Thyroid gland (tissue), 4 donors: ENCODE results near the gene STUB1. TPM values are rescaled to one million over a fixed set of nuclear protein-coding genes. Genes with fewer than 3 reads are reported as not detected.
A peak's percentile ranks its signal among the peaks of the same experiment; 100 is the strongest.

Experiments
- DNase-seq, 2 donors: peaks; one replicate each; pipeline ENCODE4 v3.0.0-alpha.2; 2019
- H3K27ac ChIP-seq, 3 donors: fragments of 200-600 bp; sonication (generic); 1 replicate in 2 of 3; 2 replicates in 1 of 3; pipeline ENCODE4 v1.5.1; 2016 to 2019; ENCODE audit warnings: mild to moderate bottlenecking in 1 of 3, moderate library complexity in 1 of 3
- H3K27me3 ChIP-seq: fragments of 200-600 bp; sonication (generic); one replicate; pipeline ENCODE4 v1.5.1; 2019
- H3K36me3 ChIP-seq, 2 donors: fragments of 200-600 bp; sonication (generic); one replicate each; pipeline ENCODE4 v1.5.1; 2016 to 2019
- H3K4me1 ChIP-seq, 2 donors: fragments of 200-600 bp; sonication (generic); one replicate each; pipeline ENCODE4 v1.5.1; 2017 to 2019
- H3K4me3 ChIP-seq, 3 donors: fragments of 200-600 bp; sonication (generic); replicated peaks in 1 of 3; 1 replicate in 2 of 3; 2 replicates in 1 of 3; pipeline ENCODE4 v1.5.1; 2016; ENCODE audit warnings: mild to moderate bottlenecking in 1 of 3
- H3K9me3 ChIP-seq: fragments of 200-600 bp; sonication (generic); one replicate; pipeline ENCODE4 v1.5.1; 2017
- POLR2A ChIP-seq, 2 donors: fragments of 450-650 bp; IDR thresholded peaks; one replicate each; pipeline ENCODE4 v1.6.1; 2017; ENCODE audit warnings: antibody characterized with exemption in 2 of 2, mild to moderate bottlenecking in 2 of 2, moderate library complexity in 1 of 2
- WGBS, 2 donors: methylation state at CpG; one replicate each; pipeline ENCODE4 v1.1.5; 2017; 5-methylcytosine and 5-hydroxymethylcytosine counted together
- intact Hi-C: fragments of 100-400 bp; cut with DNase I; formaldehyde crosslinking; loops from one replicate; pipeline ENCODE4 v1.15.1; 2023
- total RNA-seq, 4 donors: library from RNA; depleted of rRNA; stranded (reverse); fragments of >200 nt; gene quantifications; one replicate each; pipeline ENCODE4 v1.2.3, GENCODE V29; 2016
- TF ChIP-seq, protein P1 (sequence below), 6 experiments: fragments of 200-600 bp in 3 of 6; fragments of 450-650 bp in 3 of 6; sonication (generic) in 3 of 6; IDR thresholded peaks; one replicate each; pipeline ENCODE4 v1.5.1; 2016 to 2019; ENCODE audit warnings: antibody characterized with exemption in 6 of 6, mild to moderate bottlenecking in 2 of 6, inconsistent platforms in 1 of 6, moderate library complexity in 1 of 6

STUB1 gene
- total RNA-seq: 100 to 1,000 TPM; 134 to 206 (median 162) TPM

- intact Hi-C loops: no loop called here
These were observed at the start of gene STUB1 for GRCh38 chr16:679814-680624. Gene STUB1, plus strand, starts transcription at chr16:680410. Its CDS starts 116 bp downstream, at chr16:680526.

DNA sequence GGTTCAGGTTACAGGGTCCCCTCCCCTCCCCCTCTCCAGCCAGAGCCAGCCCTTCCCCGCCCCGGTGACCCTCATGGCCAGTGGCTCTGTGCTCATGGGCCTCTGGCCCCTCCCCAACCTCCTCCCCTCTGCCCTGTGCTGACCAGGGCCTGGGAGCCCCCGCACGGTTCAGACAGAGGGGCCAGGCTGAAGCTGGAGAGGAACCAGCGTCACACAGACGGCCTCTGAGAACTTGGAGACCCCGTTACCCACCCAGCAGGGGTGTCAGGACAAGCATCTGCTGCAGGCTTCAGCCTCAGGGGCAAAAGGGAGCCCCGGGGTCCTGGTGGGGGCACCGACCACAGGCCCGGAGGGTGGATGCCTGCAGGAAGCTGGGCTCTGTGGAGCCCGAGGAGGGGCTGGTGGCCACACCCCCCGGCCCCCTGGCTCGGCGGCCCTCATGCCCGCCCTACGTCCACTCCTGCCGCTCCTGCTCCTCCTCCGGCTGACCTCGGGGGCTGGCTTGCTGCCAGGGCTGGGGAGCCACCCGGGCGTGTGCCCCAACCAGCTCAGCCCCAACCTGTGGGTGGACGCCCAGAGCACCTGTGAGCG is 49.3 kb upstream of the STUB1 start, which contains the start of gene WFIKKN1:
TSS of gene WFIKKN1 (plus strand) at position 171 of the 591 bp plus-strand sequence. CDS start at position 440, 269 bp downstream.
- no peak within 1 kb of the TSS for H3K27ac ChIP-seq
- H3K36me3 ChIP-seq: peaks cover 7 to 11% of the 10 kb centered on the region in 2 donors
- no peak within 1 kb of the TSS for H3K4me3 ChIP-seq
- no CpG with 5 or more reads among the region's 23 CpGs for WGBS, 2 donors
- DNase-seq: peak; percentile 56 to 65
- intact Hi-C loops: loop anchor here (5.0 kb wide), 1 partner anchor 39 kb away; the partner anchor contains the start of gene RAB40C
- peaks cover 11 to 24% of the 10 kb centered on the region in 2 donors for H3K4me1 ChIP-seq
- H3K9me3 ChIP-seq: no peaks in the 10 kb centered on the region
- H3K27me3 ChIP-seq: no peaks in the 10 kb centered on the region
- TF ChIP-seq POLR2A (IDR thresholded peaks at IDR 0.05): no peak
- TF ChIP-seq, protein P1, sequence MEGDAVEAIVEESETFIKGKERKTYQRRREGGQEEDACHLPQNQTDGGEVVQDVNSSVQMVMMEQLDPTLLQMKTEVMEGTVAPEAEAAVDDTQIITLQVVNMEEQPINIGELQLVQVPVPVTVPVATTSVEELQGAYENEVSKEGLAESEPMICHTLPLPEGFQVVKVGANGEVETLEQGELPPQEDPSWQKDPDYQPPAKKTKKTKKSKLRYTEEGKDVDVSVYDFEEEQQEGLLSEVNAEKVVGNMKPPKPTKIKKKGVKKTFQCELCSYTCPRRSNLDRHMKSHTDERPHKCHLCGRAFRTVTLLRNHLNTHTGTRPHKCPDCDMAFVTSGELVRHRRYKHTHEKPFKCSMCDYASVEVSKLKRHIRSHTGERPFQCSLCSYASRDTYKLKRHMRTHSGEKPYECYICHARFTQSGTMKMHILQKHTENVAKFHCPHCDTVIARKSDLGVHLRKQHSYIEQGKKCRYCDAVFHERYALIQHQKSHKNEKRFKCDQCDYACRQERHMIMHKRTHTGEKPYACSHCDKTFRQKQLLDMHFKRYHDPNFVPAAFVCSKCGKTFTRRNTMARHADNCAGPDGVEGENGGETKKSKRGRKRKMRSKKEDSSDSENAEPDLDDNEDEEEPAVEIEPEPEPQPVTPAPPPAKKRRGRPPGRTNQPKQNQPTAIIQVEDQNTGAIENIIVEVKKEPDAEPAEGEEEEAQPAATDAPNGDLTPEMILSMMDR (IDR thresholded peaks at IDR 0.05): no peak

More at GRCh38 chr16:679814-680624, at the start of gene STUB1:
- WGBS, 2 donors: 0% methylated on average over 3 of the region's 91 CpGs; no CpG with 5 or more reads in 1 of the 2 donors
- peak; percentile 81 to 82 for DNase-seq
- Histone ChIP-seq H3K9me3 (no peaks in the 10 kb centered on the region), H3K36me3 (peaks cover 12 to 14% of the 10 kb centered on the region in 2 donors), H3K4me3 (peak within 1 kb of the TSS; percentile 42 to 74 (median 72)), H3K27ac (peak within 1 kb of the TSS; percentile 85 to 87 (median 87)), H3K4me1 (peaks cover 33 to 52% of the 10 kb centered on the region in 2 donors), H3K27me3 (no peaks in the 10 kb centered on the region)
- TF ChIP-seq POLR2A (IDR thresholded peaks at IDR 0.05): peak; percentile 6 to 83
- TF ChIP-seq, protein P1 (IDR thresholded peaks at IDR 0.05): peak in 1 of 6 experiments; percentile 2

DNA sequence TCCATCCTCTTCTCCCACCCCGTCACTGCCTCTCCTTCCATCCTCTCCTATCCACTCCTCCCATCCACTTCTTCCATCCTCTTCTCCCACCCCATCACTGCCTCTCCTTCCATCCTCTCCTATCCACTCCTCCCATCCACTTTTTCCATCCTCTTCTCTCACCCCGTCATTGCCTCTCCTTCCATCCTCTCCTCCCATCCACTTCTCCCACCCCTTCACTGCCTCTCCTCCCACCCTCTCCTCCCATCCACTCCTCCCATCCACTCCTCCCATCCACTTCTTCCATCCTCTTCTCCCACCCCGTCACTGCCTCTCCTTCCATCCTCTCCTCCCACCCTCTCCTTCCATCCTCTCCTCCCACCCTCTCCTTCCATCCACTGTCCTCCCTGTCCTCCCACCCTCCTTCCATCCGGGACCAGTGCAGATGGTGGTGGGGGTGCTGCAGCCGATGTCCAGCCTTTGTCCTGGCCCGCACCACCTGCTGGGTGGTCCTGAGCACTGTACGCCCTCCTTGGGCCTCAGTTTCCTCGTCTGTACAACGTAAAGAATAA is 48.3 kb upstream of the STUB1 start:
- Histone ChIP-seq H3K4me3 (no peak overlapping the region), H3K36me3 (peaks cover 7 to 8% of the 10 kb centered on the region in 2 donors), H3K27me3 (no peaks in the 10 kb centered on the region), H3K27ac (no peak overlapping the region), H3K4me1 (peaks cover 11 to 24% of the 10 kb centered on the region in 2 donors), H3K9me3 (no peaks in the 10 kb centered on the region)
- TF ChIP-seq, protein P1 (IDR thresholded peaks at IDR 0.05): no peak
- no peak for TF ChIP-seq POLR2A (IDR thresholded peaks at IDR 0.05)
- intact Hi-C loops: loop anchor here (5.0 kb wide), 1 partner anchor 40 kb away; the partner anchor contains the start of gene RAB40C
- WGBS, 2 donors: 59% methylated on average over 9 of the region's 9 CpGs
- DNase-seq: no peak

DNA sequence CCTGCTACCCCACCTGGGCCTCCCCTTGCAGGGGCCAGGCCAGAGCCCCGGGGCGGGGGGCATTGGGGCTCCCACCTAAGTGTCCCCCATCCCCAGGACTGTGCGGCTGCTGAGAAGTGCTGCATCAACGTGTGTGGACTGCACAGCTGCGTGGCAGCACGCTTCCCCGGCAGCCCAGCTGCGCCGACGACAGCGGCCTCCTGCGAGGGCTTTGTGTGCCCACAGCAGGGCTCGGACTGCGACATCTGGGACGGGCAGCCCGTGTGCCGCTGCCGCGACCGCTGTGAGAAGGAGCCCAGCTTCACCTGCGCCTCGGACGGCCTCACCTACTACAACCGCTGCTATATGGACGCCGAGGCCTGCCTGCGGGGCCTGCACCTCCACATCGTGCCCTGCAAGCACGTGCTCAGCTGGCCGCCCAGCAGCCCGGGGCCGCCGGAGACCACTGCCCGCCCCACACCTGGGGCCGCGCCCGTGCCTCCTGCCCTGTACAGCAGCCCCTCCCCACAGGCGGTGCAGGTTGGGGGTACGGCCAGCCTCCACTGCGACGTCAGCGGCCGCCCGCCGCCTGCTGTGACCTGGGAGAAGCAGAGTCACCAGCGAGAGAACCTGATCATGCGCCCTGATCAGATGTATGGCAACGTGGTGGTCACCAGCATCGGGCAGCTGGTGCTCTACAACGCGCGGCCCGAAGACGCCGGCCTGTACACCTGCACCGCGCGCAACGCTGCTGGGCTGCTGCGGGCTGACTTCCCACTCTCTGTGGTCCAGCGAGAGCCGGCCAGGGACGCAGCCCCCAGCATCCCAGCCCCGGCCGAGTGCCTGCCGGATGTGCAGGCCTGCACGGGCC is 47.5 kb upstream of the STUB1 start:
- TF ChIP-seq, protein P1 (IDR thresholded peaks at IDR 0.05): no peak
- TF ChIP-seq POLR2A (IDR thresholded peaks at IDR 0.05): no peak
- 96 to 100% methylated on average over 12 to 30 of the region's 67 CpGs for WGBS, 2 donors
- H3K36me3 ChIP-seq: peaks cover 0 to 8% of the 10 kb centered on the region in 2 donors
- no peak for DNase-seq
- H3K27me3 ChIP-seq: no peaks in the 10 kb centered on the region
- H3K4me1 ChIP-seq: peaks cover 16 to 29% of the 10 kb centered on the region in 2 donors
- intact Hi-C loops: loop anchor here (5.0 kb wide), 1 partner anchor 40 kb away; the partner anchor contains the start of gene RAB40C
- H3K27ac ChIP-seq: no peak overlapping the region
- no peak overlapping the region for H3K4me3 ChIP-seq
- H3K9me3 ChIP-seq: no peaks in the 10 kb centered on the region
